ENCODE results near the gene ARHGAP44.

DNA sequence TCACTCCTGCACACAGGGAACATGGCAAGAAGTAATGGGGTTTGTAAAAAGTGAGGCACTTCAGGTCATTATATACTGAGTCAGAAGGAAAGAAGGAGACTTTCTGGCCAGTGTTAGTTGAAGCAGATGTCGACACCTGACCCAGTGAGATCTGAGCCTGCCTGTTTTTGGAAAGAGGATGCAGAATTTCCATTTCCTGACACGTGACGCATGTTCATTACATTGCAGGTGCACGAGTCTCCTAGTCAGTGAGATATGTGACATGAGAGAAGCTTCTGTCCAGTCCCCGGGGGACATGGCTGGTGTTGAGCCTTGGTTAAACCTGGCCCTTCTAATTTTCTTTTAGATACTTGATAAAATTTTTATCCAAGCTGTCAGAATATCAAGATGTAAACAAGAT is 166.2 kb downstream of the ARHGAP44 start:
- TF ChIP-seq, protein P1, sequence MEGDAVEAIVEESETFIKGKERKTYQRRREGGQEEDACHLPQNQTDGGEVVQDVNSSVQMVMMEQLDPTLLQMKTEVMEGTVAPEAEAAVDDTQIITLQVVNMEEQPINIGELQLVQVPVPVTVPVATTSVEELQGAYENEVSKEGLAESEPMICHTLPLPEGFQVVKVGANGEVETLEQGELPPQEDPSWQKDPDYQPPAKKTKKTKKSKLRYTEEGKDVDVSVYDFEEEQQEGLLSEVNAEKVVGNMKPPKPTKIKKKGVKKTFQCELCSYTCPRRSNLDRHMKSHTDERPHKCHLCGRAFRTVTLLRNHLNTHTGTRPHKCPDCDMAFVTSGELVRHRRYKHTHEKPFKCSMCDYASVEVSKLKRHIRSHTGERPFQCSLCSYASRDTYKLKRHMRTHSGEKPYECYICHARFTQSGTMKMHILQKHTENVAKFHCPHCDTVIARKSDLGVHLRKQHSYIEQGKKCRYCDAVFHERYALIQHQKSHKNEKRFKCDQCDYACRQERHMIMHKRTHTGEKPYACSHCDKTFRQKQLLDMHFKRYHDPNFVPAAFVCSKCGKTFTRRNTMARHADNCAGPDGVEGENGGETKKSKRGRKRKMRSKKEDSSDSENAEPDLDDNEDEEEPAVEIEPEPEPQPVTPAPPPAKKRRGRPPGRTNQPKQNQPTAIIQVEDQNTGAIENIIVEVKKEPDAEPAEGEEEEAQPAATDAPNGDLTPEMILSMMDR (IDR thresholded peaks at IDR 0.05): no peak
- TF ChIP-seq EP300 (IDR thresholded peaks at IDR 0.05) (no peak), POLR2AphosphoS5 (IDR thresholded peaks at IDR 0.05) (no peak)
